PC-3 (cell line): ENCODE results near the gene ACVRL1. TPM values are rescaled to one million over a fixed set of nuclear protein-coding genes. Genes with fewer than 3 reads are reported as not detected.

Experiments used
- ATAC-seq: fragments of 200-7000 bp; cut with Tn5 transposase; 2 replicates; pipeline ENCODE4 v1.9.1; 2020; ENCODE audit warnings: mild to moderate bottlenecking, moderate library complexity
- BruUV-seq: library from RNA; stranded (reverse); fragments of 400-500 nt; replicated peaks from 2 replicates; lab custom pipeline; 2021; lab: Mats Ljungman, UMichigan
- CTCF ChIA-PET: fragments of 300-600 bp; sonication (Branson Sonifier 250); formaldehyde crosslinking; loops from one replicate; lab custom pipeline; 2022; ENCODE audit warnings: antibody characterized with exemption; lab: Charles Lee
- POLR2A ChIA-PET: fragments of 300-600 bp; sonication (Branson Sonifier 250); formaldehyde crosslinking; loops from one replicate; lab custom pipeline; 2022; ENCODE audit warnings: antibody characterized with exemption; ENCODE audit not compliant: unreplicated experiment; lab: Charles Lee
- DNase-seq: peaks from one replicate; pipeline ENCODE4 v3.0.0-alpha.2; 2015
- H2AFZ ChIP-seq: fragments of 300-600 bp; sonication (generic); 2 replicates; pipeline ENCODE4 v1.6.0; 2016; ENCODE audit warnings: antibody characterized with exemption, low read length
- H3F3A ChIP-seq: fragments of 300-600 bp; sonication (generic); one replicate; pipeline ENCODE4 v1.6.0; 2017; ENCODE audit warnings: antibody characterized with exemption, low read length, control low read depth, mild to moderate bottlenecking; ENCODE audit not compliant: unreplicated experiment
- H3K27ac ChIP-seq: fragments of 300-600 bp; sonication (generic); 2 replicates; pipeline ENCODE4 v1.5.1; 2016; ENCODE audit warnings: mild to moderate bottlenecking, low read length
- H3K27me3 ChIP-seq: fragments of 300-600 bp; sonication (generic); 2 replicates; pipeline ENCODE4 v1.6.1; 2016; ENCODE audit warnings: low read length, mixed read lengths
- H3K36me3 ChIP-seq: fragments of 300-600 bp; sonication (generic); 2 replicates; pipeline ENCODE4 v1.6.1; 2016; ENCODE audit warnings: low read depth, mixed run types, low read length, mixed read lengths
- H3K4me1 ChIP-seq: fragments of 300-600 bp; sonication (generic); 2 replicates; pipeline ENCODE4 v1.5.1; 2016; ENCODE audit warnings: low read length; ENCODE audit not compliant: insufficient read depth
- H3K4me2 ChIP-seq: fragments of 300-600 bp; sonication (generic); 2 replicates; pipeline ENCODE4 v1.6.0; 2016; ENCODE audit warnings: low read length
- H3K4me3 ChIP-seq: fragments of 300-600 bp; sonication (generic); 2 replicates; pipeline ENCODE4 v1.5.1; 2016; ENCODE audit warnings: mild to moderate bottlenecking, low read length, mixed read lengths
- H3K79me2 ChIP-seq: fragments of 300-600 bp; sonication (generic); 2 replicates; pipeline ENCODE4 v1.6.1; 2017; ENCODE audit warnings: low read length, mixed read lengths
- H3K9ac ChIP-seq: fragments of 300-600 bp; sonication (generic); 2 replicates; pipeline ENCODE4 v1.6.0; 2016; ENCODE audit warnings: mild to moderate bottlenecking, low read length
- H3K9me2 ChIP-seq: fragments of 300-600 bp; sonication (generic); replicated peaks from 2 replicates; pipeline ENCODE4 v1.6.1; 2016; ENCODE audit warnings: mixed run types, low read length, mixed read lengths
- H3K9me3 ChIP-seq: fragments of 300-600 bp; sonication (generic); 2 replicates; pipeline ENCODE4 v1.6.1; 2016; ENCODE audit warnings: low read length, mixed read lengths
- H4K20me1 ChIP-seq: fragments of 300-600 bp; sonication (generic); 2 replicates; pipeline ENCODE4 v1.6.1; 2016; ENCODE audit warnings: low read length, mixed read lengths
- EZH2 ChIP-seq: fragments of 300-600 bp; sonication (generic); IDR thresholded peaks from one replicate; pipeline ENCODE4 v1.6.1; 2017; ENCODE audit warnings: antibody characterized with exemption, mild to moderate bottlenecking, low read length; ENCODE audit not compliant: unreplicated experiment
- EZH2phosphoT487 ChIP-seq: fragments of 300-600 bp; sonication (generic); IDR thresholded peaks from 2 replicates; pipeline ENCODE4 v1.6.1; 2018; ENCODE audit warnings: mild to moderate bottlenecking, antibody characterized with exemption, low read length, borderline replicate concordance
- intact Hi-C: fragments of 100-400 bp; cut with micrococcal nuclease; formaldehyde crosslinking; loops from 2 replicates; pipeline ENCODE4 v1.9.0; 2023
- total RNA-seq: library from RNA; depleted of rRNA; stranded (reverse); fragments of >200 nt; gene quantifications from 2 replicates; pipeline ENCODE4 v1.2.3, GENCODE V29; 2014
- TF ChIP-seq, protein P1 (sequence below): fragments of 300-600 bp; sonication (generic); conservative IDR thresholded peaks from 2 replicates; pipeline ENCODE4 v1.5.1; 2017; ENCODE audit warnings: antibody characterized with exemption, low read depth, mild to moderate bottlenecking, low read length

ACVRL1 gene
- total RNA-seq, 1 experiment from 2014 or later = not detected

DNA sequence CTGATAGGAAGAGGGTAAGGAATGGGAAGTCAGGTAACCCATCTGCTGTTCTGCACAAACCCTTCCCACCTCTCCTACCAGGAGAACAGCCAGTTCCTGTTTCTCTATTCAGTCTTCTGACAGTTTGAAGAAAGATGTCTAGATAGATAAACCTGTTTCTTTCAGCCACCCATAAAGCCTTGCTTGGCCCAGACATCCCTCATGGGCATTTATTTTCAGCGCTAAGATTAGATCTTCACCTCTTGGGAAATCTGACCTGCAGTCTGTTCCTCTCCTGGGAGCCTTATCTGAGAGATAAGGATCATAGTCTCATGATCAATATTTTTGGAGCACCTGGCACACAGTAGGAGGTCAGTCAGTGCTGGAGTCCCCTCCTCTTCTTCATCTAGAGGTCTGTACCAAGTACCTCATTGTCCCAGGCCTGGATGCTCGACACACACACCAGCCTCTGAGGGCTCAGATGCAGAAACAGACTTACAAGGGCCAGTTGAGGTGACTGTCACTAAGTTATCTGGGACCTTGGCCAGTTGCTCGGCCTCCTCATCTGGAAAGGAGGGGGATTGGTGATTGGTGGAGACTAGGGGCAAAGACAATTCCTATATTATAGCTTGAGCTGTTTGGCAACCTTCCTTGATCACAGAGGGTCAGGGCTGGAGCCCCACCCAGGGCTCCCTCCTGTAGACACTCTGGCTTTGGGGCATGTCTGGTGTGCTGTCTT, 18.2 kb downstream of the ACVRL1 start:
- DNase-seq = no peak
- BruUV-seq = no TSS peak
- Histone ChIP-seq H3K27me3 (no peaks in the 10 kb centered on the region), H3K79me2 (no peaks in the 10 kb centered on the region), H4K20me1 (no peaks in the 10 kb centered on the region), H3K36me3 (no peaks in the 10 kb centered on the region), H3F3A (no peaks in the 10 kb centered on the region), H2AFZ (no peak overlapping the region), H3K9ac (no peak overlapping the region), H3K4me1 (peaks cover 5% of the 10 kb centered on the region; the same call in 1 of the 2 replicates), H3K9me2 (no peaks in the 10 kb centered on the region), H3K9me3 (no peaks in the 10 kb centered on the region), H3K27ac (no peak overlapping the region), H3K4me3 (no peak overlapping the region), H3K4me2 (no peak overlapping the region)
- intact Hi-C loops = loop anchor here (1.0 kb wide), 1 partner anchor 55 kb away; no protein-coding TSS in a partner anchor
- POLR2A ChIA-PET = no interaction called here
- TF ChIP-seq EZH2phosphoT487 = no peak
- TF ChIP-seq, protein P1, sequence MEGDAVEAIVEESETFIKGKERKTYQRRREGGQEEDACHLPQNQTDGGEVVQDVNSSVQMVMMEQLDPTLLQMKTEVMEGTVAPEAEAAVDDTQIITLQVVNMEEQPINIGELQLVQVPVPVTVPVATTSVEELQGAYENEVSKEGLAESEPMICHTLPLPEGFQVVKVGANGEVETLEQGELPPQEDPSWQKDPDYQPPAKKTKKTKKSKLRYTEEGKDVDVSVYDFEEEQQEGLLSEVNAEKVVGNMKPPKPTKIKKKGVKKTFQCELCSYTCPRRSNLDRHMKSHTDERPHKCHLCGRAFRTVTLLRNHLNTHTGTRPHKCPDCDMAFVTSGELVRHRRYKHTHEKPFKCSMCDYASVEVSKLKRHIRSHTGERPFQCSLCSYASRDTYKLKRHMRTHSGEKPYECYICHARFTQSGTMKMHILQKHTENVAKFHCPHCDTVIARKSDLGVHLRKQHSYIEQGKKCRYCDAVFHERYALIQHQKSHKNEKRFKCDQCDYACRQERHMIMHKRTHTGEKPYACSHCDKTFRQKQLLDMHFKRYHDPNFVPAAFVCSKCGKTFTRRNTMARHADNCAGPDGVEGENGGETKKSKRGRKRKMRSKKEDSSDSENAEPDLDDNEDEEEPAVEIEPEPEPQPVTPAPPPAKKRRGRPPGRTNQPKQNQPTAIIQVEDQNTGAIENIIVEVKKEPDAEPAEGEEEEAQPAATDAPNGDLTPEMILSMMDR = no peak
- no peak for TF ChIP-seq EZH2
- CTCF ChIA-PET = no interaction called here
- no peak for ATAC-seq

DNA sequence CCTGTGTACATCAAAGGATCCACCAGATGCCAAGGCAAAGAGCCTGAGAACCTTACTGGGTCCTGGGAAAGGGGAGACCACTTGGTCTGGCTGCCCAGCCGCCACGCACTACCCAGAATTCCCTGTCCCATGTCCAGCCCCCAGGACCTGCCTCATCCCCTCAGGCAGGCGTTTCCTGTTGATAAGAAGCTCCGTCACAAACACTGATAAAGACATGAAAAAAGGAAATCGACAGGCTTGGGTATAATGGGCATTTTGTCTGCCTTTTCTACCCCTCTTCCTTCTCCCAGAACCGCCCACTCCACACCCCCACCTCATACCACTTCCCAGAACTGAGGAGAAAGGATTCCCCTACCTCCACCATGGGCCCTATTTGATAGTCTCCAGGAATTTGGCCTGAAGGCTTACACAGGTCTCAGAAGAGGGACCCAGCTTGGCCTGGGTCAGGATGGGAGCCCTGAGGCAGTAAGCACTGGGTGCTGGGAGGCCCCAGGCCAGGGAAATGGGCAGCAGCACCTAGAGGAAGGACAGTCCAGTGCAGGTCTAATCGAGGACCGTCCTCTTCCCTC, 18.8 kb downstream of the ACVRL1 start:
- Histone ChIP-seq H3K4me3 (no peak overlapping the region), H3K4me1 (peaks cover 5% of the 10 kb centered on the region; the same call in 1 of the 2 replicates), H3K27me3 (no peaks in the 10 kb centered on the region), H3K9ac (no peak overlapping the region), H3K9me2 (no peaks in the 10 kb centered on the region), H2AFZ (no peak overlapping the region), H3F3A (no peaks in the 10 kb centered on the region), H3K4me2 (no peak overlapping the region), H3K9me3 (no peaks in the 10 kb centered on the region), H3K36me3 (no peaks in the 10 kb centered on the region), H3K27ac (no peak overlapping the region), H3K79me2 (no peaks in the 10 kb centered on the region), H4K20me1 (no peaks in the 10 kb centered on the region)
- DNase-seq (no peak), ATAC-seq (no peak; the same call in 1 of the 2 replicates)
- ChIA-PET POLR2A (no interaction called here), CTCF (no interaction called here)
- intact Hi-C loops = loop anchor here (1.0 kb wide), 1 partner anchor 54 kb away; no protein-coding TSS in a partner anchor
- TF ChIP-seq EZH2 (no peak), EZH2phosphoT487 (no peak)
- TF ChIP-seq, protein P1 = no peak
- BruUV-seq = no TSS peak

DNA sequence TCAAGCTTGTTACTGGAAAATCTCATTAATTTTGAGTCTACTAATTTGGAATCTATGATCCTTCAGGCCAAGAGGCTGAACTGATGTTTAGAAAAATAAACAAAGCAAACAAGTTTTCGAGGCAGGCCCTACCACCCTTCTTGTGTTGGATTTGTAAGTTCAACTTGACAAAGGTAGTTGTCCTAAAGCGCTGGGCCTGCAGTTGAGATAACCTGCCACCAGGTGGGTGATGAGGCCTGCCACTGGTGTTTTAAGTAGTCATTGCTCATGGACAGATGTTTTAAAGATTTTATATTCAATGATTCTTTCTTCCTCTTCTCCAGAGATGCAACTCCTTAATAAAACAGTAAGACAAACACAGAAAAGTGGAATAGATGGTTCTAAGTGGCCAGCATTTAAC, 19.4 kb downstream of the ACVRL1 start:
- Histone ChIP-seq H3K9me2 (no peaks in the 10 kb centered on the region), H3K4me3 (no peak overlapping the region), H3K27me3 (no peaks in the 10 kb centered on the region), H3K4me2 (no peak overlapping the region), H3K27ac (no peak overlapping the region), H4K20me1 (no peaks in the 10 kb centered on the region), H3K4me1 (peaks cover 5% of the 10 kb centered on the region; the same call in 1 of the 2 replicates), H3K79me2 (no peaks in the 10 kb centered on the region), H2AFZ (no peak overlapping the region), H3K9ac (no peak overlapping the region), H3F3A (no peaks in the 10 kb centered on the region), H3K9me3 (no peaks in the 10 kb centered on the region), H3K36me3 (no peaks in the 10 kb centered on the region)
- DNase-seq = peak; percentile 69
- ATAC-seq = peak; percentile 77
- POLR2A ChIA-PET = no interaction called here
- intact Hi-C loops = loop anchor here (1.0 kb wide), 1 partner anchor 54 kb away; no protein-coding TSS in a partner anchor
- TF ChIP-seq EZH2phosphoT487 = no peak
- TF ChIP-seq, protein P1 = peak; percentile 71
- CTCF ChIA-PET = no interaction called here
- BruUV-seq = no TSS peak
